ENCODE results near the gene MGAT4A.

The MGAT4A gene

DNA sequence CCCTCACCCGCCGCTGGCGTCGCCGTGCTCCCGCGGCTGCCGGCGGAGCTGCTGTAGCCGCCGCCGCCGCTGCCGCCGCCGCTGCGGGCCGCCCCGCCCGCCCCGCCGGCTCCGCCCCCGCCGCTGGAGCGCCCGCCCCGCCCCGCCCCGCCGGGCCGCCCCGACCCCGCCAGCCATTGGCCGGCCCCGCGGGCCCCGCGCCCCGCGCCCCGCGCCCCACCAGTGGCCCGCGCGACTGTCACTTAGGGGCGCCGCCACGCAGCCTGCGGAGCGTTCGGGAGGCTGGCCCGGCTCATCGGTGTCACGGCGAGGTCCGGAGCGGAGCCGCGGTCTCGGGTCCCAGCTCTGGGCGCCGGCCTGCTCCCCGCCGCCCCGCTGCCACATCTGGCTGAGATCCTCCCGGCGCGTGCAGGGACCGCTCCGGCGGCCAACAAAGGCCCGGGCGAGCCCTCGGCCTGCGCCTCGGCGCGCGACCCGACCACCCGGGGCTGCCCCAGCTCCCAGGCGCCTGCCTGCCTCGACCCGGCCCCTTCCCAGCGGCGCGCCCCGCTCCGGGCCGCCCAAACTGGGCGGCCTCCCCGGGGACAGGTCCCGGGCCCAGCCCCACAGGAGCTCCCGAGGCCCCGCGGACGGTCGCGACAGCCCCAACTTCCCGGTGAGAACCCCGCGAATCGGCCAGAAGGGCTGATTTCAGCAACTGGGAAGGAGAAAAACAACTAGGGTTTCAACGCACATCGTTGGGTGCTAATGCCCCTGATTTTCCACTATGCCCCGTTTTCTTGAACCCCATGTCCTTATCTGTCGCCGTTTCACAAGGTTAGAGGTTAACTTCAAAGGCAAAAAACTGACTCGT, at the start of gene MGAT4A:
TSS of gene MGAT4A (minus strand) at position 92 of the 853 bp plus-strand sequence. CDS start 4,800 bp downstream, outside the sequence.
- DNase-seq (ENCODE audit: low read depth in 2 of 2): peak; percentile 66 to 68

DNA sequence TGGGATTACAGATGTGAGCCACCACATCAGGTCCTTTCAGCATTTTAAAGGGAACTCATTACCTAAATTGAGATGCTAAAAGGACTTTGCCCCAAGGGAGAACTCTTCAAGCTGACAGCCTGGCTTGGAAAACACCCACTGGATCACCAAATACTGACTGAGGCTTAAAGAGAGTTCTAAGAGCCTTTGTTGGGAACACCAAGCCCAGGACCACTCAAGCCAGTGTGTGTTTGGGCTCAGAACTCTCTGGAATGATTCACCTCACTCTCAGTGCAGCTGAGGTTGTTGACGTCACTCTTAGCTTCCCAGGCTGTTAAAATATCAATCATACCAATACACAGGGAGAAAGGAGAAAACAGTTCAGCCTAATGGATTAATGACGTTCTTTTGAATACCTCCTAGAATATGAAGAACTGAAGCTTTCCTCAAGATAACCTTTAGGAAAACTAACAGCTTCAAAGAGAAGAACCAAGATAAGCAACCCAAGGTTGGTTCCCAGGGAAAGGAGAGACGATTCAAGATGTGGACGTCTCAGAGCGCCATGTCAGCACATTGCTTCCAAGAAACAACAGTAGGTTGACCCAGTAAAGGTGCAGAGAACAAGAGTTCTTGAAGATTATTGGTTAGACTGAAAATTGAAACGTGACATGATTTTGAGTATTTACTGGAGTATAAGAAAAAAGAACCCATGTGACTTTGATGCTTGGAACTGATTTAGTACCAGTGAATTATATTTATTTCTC, 48.0 kb upstream of the MGAT4A start:
- no peak for DNase-seq (ENCODE audit: low read depth in 2 of 2)

DNA sequence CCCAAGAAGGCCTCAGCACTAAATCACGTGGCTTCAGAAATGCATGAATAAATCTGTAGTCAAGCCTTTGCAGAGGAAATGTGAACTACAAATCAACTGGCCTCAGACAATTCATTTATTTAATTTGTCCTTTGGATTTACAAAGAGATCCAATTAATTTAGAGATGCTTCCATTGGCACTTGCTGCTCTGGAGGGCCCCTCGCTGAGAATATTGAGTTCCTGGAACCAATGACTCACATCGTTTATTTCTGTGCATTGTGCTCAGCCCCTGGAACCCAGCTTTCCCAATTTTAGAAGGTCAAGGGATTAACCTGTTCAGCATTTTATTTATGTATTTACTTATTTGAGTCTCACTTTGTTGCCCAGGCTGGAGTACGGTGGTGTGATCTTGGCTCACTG, 47.2 kb upstream of the MGAT4A start:
- no peak for DNase-seq (ENCODE audit: low read depth in 2 of 2)

DNA sequence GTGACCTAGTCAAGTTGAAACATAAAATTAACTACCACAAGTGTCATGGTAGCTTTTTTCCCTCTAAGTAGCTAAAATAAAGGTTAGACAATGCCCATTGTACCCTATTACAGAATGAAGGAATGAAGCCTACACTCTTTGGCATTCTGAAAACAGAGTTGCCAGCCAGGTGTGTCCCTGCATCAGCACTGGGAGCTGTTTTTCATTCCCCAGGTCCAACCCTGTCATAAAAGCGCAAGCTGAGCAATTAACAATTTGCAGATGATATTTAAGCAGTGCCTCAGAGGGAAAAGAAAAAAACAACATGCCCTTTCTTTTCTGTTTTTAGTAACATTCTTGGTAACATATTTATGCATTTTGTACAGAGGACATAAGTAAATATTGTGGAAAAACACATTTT, 46.8 kb upstream of the MGAT4A start:
- no peak for DNase-seq (ENCODE audit: low read depth in 2 of 2)

DNA sequence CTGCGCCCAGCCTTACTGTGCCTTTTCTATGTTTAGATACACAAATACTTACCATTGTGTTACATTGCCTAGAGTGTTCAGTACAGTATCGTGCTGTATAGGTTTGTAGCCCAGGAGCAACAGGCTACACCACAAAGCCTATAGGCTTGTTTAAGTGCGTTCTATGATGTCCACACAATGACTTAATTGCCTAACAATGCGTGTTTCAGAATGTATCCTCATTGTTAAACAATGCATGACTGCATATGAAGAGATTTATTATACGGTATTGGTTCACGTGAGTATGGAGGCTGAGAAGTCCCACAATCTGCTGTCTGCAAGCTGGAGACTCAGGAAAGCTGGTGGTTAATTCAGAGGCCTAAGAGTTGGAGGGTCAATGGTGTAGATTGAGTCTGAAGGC, 46.1 kb upstream of the MGAT4A start:
- no peak for DNase-seq (ENCODE audit: low read depth in 2 of 2)

DNA sequence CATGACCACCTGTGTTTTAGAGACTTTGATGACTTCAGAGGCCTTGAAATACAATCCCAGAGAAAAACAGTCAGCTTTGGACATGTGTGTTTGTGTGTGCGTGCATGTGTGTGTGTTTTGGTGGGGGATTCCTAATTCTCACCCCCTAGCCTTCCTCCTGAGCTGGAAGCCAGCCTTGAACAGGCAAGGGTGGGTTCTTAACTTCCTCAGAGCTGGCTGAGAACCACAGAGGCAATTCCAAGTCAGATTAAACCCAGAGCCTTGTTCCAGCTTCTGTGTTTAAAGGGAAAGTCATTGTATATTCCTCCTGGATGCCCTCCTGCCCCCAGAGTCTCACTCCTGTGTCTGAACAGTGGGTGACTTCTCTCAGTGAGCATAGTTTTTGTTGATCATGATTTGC, 45.2 kb upstream of the MGAT4A start:
- no peak for DNase-seq (ENCODE audit: low read depth in 2 of 2)

DNA sequence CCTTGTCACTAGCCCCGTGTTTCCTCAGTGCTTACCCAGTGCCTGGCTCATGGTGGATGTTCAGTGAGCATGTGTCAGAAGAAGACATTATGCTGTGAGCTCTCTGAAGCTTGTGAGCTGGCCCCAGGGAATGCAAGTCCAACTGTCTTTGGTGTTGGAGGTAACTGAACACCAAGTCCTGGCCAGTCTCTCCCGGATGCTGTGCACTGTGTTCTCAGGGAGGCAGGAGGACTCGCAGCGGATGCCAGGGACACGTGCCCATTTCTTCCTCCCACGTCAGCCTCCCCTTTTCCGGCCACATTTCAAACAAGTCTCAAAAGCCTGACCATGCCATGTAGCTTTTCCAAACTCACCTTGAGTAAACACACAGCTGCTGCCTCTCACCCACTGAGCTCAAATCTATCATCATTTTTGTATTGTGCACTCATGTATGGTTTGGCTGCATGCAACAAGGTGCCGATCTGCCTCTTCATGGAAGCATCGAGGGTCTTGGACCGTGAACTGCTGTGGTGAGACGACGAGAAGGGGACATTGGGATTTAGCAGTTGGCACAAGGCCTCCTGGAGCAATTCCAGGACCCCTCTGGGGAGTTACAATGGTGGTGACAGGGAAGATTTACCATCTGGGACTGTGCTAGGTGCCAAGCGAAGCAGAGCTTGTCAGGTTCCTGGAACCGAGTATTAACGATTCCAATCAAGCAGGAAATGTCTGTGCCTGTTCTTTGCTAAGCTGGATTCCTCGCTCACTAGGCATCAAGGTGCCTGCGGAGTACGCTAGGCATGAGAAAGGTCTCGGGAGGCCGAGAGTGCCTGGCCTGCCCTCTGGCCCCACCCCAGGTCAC, 44.4 kb upstream of the MGAT4A start:
- DNase-seq (ENCODE audit: low read depth in 2 of 2): no peak

DNA sequence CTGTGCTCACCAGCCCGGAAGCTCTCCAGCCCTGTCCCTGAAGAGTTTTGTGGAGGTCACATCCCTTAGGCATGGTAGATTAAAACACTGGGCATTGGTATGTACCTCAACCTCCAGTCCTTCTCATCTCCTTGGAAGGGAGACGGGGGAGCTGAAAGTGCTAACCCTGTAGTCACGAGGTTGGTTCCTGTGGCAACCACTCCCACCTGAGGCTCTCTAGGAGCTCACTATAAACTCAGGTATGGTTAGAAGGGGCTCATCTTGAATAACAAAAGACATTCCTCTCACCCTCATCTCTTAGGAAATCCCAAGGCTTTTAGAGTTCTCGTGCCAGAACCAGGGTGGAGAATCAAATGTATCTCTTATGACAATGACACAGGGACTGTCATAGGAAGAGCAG, 43.0 kb upstream of the MGAT4A start:
- no peak for DNase-seq (ENCODE audit: low read depth in 2 of 2)

DNA sequence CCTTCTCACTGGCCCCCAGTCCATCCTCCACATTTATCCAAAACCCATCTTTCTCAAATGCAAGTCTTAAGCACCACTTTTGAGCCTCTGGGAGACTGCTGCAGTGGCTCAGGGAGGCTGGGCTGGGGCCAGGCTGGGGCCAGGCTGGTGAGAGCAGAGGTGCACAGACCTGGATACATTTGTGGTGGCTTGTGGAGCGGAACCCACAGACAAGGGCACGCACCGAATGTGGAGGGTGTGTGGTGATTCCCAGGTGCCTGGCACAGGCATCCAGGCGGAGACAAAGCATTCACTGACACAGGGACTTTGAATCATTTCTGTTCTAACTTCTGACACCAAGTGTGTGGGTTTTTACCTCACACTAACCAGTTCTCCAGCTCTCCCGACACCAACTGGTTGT, 42.2 kb upstream of the MGAT4A start:
- DNase-seq (ENCODE audit: low read depth in 2 of 2): no peak

DNA sequence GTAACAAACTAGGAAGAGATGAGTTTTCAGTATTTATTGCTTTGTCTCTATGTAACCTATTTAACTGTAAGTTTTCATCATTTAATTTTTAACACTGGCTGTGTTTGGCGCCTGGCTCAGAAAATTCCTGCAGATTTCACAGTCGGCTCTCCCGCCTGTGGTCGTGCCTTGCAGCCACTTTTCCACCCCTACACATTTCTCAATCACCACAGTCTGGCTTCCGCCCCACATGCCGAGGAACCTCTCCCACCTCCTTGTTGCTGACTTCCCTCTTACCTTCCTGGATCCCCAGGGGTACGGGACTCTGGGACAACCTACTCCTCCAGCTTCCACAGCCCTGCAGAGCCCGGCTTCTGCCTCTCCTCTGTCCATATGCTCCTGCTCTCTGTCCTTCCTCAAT, 41.6 kb upstream of the MGAT4A start:
- DNase-seq (ENCODE audit: low read depth in 2 of 2): no peak

DNA sequence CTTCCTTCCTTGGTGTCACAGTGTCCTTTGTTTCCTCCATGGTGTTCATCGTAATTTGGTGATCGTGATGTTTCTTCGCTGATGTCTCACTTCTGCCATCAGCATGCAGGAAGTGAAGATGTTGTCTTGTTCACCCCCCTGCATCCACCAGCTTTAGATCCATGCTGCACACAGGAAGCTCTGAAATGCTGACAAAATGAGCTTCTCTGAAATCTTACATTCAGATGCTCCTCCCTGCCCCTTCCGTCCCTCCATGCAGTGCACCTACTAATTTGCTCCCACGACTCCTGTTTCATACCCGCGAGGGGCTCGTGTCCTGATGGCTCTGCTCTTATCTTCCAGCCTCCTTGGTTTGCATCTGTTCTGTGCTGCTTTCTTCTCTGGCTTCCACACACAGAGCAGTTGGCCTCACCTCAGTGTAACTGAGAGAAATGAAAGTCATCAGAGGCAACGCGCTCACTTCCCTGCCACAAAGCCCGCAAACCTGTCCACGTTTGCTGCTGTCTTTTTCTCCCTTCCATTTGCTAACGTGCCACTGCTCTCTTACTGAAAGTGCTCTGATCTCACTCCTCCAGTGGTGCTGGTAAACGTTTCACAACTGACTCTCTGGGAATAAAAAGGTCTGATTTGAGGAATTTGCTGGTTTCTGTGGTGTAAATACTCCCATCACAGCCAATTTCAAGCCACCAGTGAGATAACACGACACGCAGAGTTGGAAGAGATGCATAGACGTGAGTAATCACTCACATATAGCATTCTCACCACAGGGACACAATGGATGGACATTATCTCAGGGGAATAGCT, 41.0 kb upstream of the MGAT4A start:
- peak in 1 of 2 donors; percentile 36 for DNase-seq (ENCODE audit: low read depth in 2 of 2)

DNA sequence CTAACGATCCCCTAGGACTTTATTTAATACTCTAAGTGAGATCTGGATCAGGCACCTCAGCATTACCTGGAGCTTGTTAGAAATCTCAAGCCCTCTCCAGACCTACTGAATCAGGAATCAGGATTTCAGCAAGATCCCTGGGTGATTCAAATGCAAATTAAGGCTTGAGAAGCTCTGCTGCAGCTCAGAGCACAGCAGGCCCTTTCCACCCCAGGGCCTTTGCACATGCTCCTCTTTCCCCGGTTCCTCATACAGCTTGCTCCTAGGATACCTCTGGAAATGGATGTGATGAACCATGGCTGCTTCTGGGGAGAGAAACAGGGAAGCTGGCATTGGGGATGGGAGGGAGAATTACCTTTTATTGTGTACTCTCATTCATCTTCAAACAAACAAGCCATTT, 40.3 kb upstream of the MGAT4A start:
- no peak for DNase-seq (ENCODE audit: low read depth in 2 of 2)

DNA sequence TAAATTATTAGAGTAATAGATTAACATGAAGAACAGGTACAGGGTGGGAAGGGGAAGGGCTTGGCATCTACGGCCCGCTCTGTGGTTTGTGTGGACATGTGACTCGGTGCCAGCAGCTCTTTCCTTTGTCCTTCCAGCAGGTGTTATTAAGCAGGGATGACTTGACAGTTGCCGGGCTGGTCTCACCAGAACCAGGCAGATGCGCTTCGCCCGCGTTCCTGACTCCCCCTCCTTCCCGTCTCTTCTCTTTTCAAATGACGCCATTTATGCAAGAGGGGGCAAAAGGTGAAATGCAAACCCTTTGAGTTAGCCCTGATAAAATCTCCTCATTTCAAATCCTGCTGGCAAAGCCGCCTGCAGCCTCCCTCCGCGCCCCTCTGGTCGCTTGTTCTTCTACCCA, 38.9 kb upstream of the MGAT4A start:
- no peak for DNase-seq (ENCODE audit: low read depth in 2 of 2)

DNA sequence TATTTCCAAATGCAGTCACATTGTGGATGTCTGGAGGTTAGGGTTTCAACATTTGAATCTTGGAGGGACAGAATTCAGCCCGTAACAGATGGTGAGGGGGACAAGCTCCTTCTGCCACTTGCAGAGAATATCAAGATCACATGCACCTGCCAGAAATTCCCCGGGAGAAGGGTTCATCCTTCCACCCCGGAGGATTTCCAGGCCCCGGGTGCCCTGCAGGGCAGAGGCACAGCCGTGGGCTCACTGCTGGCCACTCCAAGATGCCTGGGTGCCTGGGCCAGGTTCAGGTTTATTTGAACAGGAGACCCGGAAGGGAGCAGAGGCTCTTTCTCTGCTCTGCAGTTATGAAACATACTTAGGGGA, 38.2 kb upstream of the MGAT4A start:
- DNase-seq (ENCODE audit: low read depth in 2 of 2): no peak

DNA sequence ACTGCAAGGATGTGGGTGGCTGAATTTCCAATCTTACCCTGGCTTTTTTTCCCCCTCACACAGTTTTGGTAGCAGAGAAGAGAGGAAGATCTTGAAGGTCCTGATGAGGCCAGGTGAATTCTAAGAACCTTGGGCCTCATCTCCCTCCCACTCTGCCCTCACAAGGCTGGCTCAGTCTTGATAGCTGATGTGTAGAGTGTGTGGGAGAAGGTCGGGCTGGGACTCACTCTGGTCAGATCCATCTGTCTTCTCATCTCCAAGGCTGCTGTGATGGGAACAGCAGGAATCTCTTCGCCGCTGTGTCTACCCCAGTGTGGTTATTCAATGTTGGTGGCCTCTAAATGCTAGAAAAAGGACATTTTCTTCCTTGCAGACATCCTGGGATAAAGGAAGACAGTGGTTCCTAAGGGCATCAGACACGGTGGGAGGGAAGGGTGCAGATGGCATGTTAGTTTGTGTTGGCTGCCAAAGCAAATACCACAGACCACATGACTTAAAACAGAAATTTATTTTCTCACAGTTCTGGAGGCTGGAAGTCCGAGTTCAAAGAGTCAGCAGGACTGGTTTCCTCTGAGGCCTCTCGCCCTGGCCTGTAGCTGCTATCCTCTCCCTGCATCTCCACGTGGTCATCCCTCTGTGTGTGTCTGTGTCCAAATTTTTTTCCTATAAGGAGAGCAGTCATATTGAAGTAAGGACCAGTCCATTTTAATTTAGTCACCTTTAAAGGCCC, 37.6 kb upstream of the MGAT4A start:
- DNase-seq (ENCODE audit: low read depth in 2 of 2): no peak

DNA sequence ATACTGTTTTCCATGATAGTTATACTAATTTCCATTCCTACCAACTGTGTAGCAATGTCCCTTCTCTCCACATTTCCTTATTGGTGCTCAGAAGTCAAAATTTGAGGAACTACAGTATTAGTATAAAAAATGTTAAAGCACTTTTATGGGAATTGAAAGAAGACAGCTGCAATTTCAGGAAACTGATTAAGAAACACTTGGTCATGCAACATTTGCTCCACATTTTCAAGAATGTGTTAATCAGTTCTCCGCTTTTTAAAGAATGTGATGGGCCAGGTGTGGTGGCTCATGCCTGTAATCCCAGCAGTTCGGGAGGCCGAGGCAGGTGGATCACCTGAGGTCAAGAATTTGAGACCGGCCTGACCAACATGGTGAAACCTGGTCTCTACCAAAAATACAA, 33.6 kb upstream of the MGAT4A start:
- DNase-seq (ENCODE audit: low read depth in 2 of 2): no peak

DNA sequence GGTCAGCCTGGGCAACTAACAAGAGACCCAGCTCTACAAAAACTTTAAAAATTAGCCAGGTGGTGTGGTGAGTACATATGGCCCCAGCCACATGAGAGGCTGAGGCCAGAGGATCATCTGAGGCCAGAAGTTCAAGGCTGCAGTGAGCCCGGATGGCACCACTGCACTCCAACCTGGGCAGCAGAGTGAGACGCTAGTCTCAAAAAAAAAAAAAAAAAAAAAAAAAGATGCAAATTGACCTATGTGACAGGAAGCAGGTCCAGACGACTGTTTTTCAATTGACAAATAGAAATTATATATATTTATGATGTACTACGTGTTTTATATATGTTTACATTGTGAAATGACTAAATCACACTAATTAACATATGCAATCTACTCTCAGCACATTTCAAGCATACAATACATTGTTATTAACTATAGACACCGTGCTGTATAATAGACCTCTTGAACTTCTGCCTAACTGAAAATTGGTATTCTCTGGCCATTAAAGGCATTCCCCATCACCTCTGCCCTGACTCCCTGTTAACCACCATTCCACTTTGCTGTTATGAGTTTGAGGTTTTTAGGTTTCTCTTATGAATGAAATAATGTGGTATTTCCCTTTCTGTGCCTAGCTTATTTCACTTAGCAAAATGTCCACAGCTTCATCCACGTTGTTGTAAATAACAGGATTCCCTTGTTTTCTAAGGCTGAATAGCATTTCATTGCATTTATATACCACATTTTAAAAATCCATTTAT, 32.4 kb upstream of the MGAT4A start:
- DNase-seq (ENCODE audit: low read depth in 2 of 2): no peak

DNA sequence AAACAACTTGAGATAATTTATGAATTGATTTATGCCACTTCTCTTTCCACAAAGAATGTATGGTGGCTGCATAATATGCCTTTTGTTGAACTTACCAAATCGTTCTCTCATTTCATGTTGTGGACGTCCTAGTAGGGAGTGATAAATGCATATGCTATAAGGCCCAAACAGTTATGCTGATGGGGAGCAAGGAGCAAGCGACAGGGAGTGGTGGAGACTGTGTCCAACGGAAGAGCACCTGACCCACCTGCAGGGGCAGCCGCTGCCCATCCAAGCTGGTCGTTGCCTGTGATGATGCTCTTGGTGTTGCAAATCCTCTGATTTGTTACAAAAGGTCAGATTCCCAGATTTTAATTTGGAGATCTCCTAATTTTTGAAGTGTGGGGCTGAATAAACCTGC, 31.0 kb upstream of the MGAT4A start:
- no peak for DNase-seq (ENCODE audit: low read depth in 2 of 2)

DNA sequence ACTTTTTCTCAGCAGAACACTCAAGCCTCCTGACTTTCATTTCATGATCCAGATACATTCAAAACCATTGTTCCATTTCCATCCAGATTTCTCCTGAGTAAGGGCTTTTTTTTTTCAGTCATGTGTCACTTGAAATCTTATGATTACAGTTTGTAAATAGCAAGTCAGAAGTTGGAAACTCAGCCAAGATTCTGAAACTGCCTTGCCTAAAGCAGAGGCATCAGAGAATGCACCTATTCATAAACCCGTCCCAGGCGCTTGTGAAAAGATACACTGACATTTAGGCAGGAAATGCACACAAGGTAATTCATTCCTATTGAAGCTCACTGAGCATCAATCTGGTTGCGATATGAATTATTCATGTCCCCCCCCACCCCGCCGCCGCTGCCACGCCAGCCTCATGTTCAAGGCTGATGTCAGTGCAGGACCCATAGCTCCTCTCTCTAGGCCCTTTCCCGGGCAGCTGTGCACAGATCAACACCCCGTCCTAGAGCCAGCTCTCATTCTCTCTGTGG, 30.4 kb upstream of the MGAT4A start:
- peak; percentile 36 to 60 for DNase-seq (ENCODE audit: low read depth in 2 of 2)

All from stimulated activated CD8-positive, alpha-beta memory T cell treated with anti-CD3 and anti-CD28 coated beads, Interleukin-2, amount 100 ng/mL, for 48 hours (primary cell).